ENCODE data around the gene CGB7. TPM values are rescaled to one million over a fixed set of nuclear protein-coding genes. Genes with fewer than 3 reads are reported as not detected.

The CGB7 gene
- total and polyA plus RNA-seq, 2 of the 13 experiments (the other 11 are each of a cell fraction or from before 2014, with no cell fraction given): 0.07 TPM; not detected in 1

- TF ChIP-seq ZNF460 (CRISPR knock-in tag; IDR thresholded peaks at IDR 0.05; ENCODE audit: borderline replicate concordance): no peak; the same call in 1 of the 2 replicates
- TF ChIP-seq CSRNP2 (CRISPR knock-in tag; conservative IDR thresholded peaks at IDR 0.05; ENCODE audit: low read depth): no peak
- peak; percentile 79 for TF ChIP-seq SMAD3 (CRISPR knock-in tag; IDR thresholded peaks at IDR 0.05)
- TF ChIP-seq ATRX (CRISPR knock-in tag; IDR thresholded peaks at IDR 0.05; ENCODE audit: borderline replicate concordance): no peak
- TF ChIP-seq REXO4 (CRISPR knock-in tag; IDR thresholded peaks at IDR 0.05; ENCODE audit: borderline replicate concordance): no peak
- no peak for TF ChIP-seq MTA1 (CRISPR knock-in tag; IDR thresholded peaks at IDR 0.05; ENCODE audit: borderline replicate concordance)
- TF ChIP-seq TARDBP (CRISPR knock-in tag; IDR thresholded peaks at IDR 0.05): peak; percentile 27; the same call in 1 of the 2 replicates
- peak; percentile 99 for TF ChIP-seq ZFY (CRISPR knock-in tag; IDR thresholded peaks at IDR 0.05)
- no peak for TF ChIP-seq ZNF660 (CRISPR knock-in tag; IDR thresholded peaks at IDR 0.05; ENCODE audit: borderline replicate concordance, low read depth)
- peak; percentile 31; the same call in 1 of the 2 replicates for TF ChIP-seq ZNF263 (CRISPR knock-in tag; IDR thresholded peaks at IDR 0.05)
- no peak for TF ChIP-seq NONO (IDR thresholded peaks at IDR 0.05)
- peak; percentile 72; the same call in 1 of the 2 replicates for TF ChIP-seq NONO (CRISPR knock-in tag; conservative IDR thresholded peaks at IDR 0.05)
- no peak for TF ChIP-seq HOXA7 (CRISPR knock-in tag; IDR thresholded peaks at IDR 0.05)
- TF ChIP-seq ZNF275 (CRISPR knock-in tag; IDR thresholded peaks at IDR 0.05; ENCODE audit: borderline replicate concordance): peak; percentile 49; the same call in 1 of the 2 replicates
- peak; percentile 19; the same call in 1 of the 2 replicates for TF ChIP-seq TGIF2 (CRISPR knock-in tag; IDR thresholded peaks at IDR 0.05)
- TF ChIP-seq AKAP8 (CRISPR knock-in tag; IDR thresholded peaks at IDR 0.05): peak; percentile 60; the same call in 1 of the 2 replicates
- TF ChIP-seq HES4 (CRISPR knock-in tag; IDR thresholded peaks at IDR 0.05; ENCODE audit: borderline replicate concordance): peak; percentile 96
- 0 out of 2 replicates have a peak, but pooled peaks have one; percentile 36 for TF ChIP-seq ZNF180 (CRISPR knock-in tag; IDR thresholded peaks at IDR 0.05; ENCODE audit: borderline replicate concordance, low read depth)
- TF ChIP-seq BRF2 (CRISPR knock-in tag; IDR thresholded peaks at IDR 0.05): 0 out of 2 replicates have a peak, but pooled peaks have one; percentile 47
- TF ChIP-seq MED13 (CRISPR knock-in tag; IDR thresholded peaks at IDR 0.05): peak; percentile 95
- TF ChIP-seq CHD2 (IDR thresholded peaks at IDR 0.05; ENCODE audit: low read depth, low read length): peak; percentile 92
- TF ChIP-seq ZNF770 (CRISPR knock-in tag; IDR thresholded peaks at IDR 0.05): peak; percentile 77
- TF ChIP-seq ZNF143 (CRISPR knock-in tag; IDR thresholded peaks at IDR 0.05): peak; percentile 88
- 0 out of 2 replicates have a peak, but pooled peaks have one; percentile 46 for TF ChIP-seq GZF1 (CRISPR knock-in tag; IDR thresholded peaks at IDR 0.05)
These were observed 27.7 kb upstream of the CGB7 start, which contains the start of gene SNRNP70 (continued) for GRCh38 chr19:49085020-49085867.
